OCI-LY3 (cell line): ENCODE results near the gene ERBB2.

ENCODE experiments used
- H2AFZ ChIP-seq: fragments of 200-600, 300-600 bp; shearing (Covaris generic); 2 replicates; pipeline ENCODE4 v1.6.0; 2014; ENCODE audit warnings: antibody characterized with exemption, low read depth, low read length
- H3K27ac ChIP-seq: fragments of 200-600, 300-600 bp; sonication (generic); 2 replicates; pipeline ENCODE4 v1.5.1; 2014; ENCODE audit warnings: mild to moderate bottlenecking, low read length, moderate library complexity, mixed read lengths
- H3K27me3 ChIP-seq: fragments of 200-600, 300-600 bp; sonication (generic); 2 replicates; pipeline ENCODE4 v1.6.1; 2014; ENCODE audit warnings: low read depth, low read length, mixed read lengths
- H3K36me3 ChIP-seq: fragments of 200-600, 300-600 bp; sonication (generic); replicated peaks from 2 replicates; pipeline ENCODE3; 2014; ENCODE audit warnings: low read depth, low read length, mixed read lengths
- H3K4me1 ChIP-seq: fragments of 300-600, 200-600 bp; sonication (generic); 2 replicates; pipeline ENCODE4 v1.6.1; 2014; ENCODE audit warnings: low read length, mixed read lengths
- H3K4me2 ChIP-seq: fragments of 200-600, 300-600 bp; sonication (generic); 2 replicates; pipeline ENCODE4 v1.6.1; 2014; ENCODE audit warnings: low read length, mixed read lengths
- H3K4me3 ChIP-seq: fragments of 300-600, 200-600 bp; sonication (generic); 2 replicates; pipeline ENCODE4 v1.5.1; 2014; ENCODE audit warnings: antibody characterized with exemption, mild to moderate bottlenecking, low read length, moderate library complexity
- H3K79me2 ChIP-seq: fragments of 300-600, 200-600 bp; shearing (Covaris generic); 2 replicates; pipeline ENCODE4 v1.6.1; 2014; ENCODE audit warnings: mild to moderate bottlenecking, low read length, mixed read lengths
- H3K9ac ChIP-seq: fragments of 300-600, 200-600 bp; shearing (Covaris generic); 2 replicates; pipeline ENCODE4 v1.6.0; 2014; ENCODE audit warnings: mild to moderate bottlenecking, low read length, moderate library complexity
- H3K9me3 ChIP-seq: fragments of 200-600, 300-600 bp; shearing (Covaris generic); 2 replicates; pipeline ENCODE4 v1.6.1; 2014; ENCODE audit warnings: low read length, mixed read lengths; ENCODE audit not compliant: insufficient read depth
- H4K20me1 ChIP-seq: fragments of 200-600, 300-600 bp; sonication (generic); 2 replicates; pipeline ENCODE4 v1.6.1; 2016; ENCODE audit warnings: low read length, mixed read lengths; ENCODE audit not compliant: insufficient read depth
- EZH2phosphoT487 ChIP-seq: fragments of 200-600 bp; shearing (Covaris generic); IDR thresholded peaks from 2 replicates; pipeline ENCODE4 v1.6.1; 2018; ENCODE audit warnings: antibody characterized with exemption, mixed run types, low read depth
- TF ChIP-seq, protein P1 (sequence below): fragments of 200-600, 300-600 bp; sonication (generic); IDR thresholded peaks from 2 replicates; pipeline ENCODE4 v1.5.1; 2014; ENCODE audit warnings: antibody characterized with exemption, low read length, low read depth

ERBB2 gene

GRCh38 chr17:39729280-39729851, 29.5 kb downstream of the ERBB2 start:
- no peaks in the 10 kb centered on the region for H3K27me3 ChIP-seq
- peaks cover 10% of the 10 kb centered on the region for H3K79me2 ChIP-seq
- H3K4me1 ChIP-seq, result peaks cover 6% of the 10 kb centered on the region
- H2AFZ ChIP-seq, result no peak overlapping the region
- H3K4me3 ChIP-seq, result peak overlapping the region; percentile 98
- H3K36me3 ChIP-seq, result peaks cover 14% of the 10 kb centered on the region
- peak overlapping the region; percentile 99 for H3K4me2 ChIP-seq
- H3K9me3 ChIP-seq, result no peaks in the 10 kb centered on the region
- TF ChIP-seq, protein P1, sequence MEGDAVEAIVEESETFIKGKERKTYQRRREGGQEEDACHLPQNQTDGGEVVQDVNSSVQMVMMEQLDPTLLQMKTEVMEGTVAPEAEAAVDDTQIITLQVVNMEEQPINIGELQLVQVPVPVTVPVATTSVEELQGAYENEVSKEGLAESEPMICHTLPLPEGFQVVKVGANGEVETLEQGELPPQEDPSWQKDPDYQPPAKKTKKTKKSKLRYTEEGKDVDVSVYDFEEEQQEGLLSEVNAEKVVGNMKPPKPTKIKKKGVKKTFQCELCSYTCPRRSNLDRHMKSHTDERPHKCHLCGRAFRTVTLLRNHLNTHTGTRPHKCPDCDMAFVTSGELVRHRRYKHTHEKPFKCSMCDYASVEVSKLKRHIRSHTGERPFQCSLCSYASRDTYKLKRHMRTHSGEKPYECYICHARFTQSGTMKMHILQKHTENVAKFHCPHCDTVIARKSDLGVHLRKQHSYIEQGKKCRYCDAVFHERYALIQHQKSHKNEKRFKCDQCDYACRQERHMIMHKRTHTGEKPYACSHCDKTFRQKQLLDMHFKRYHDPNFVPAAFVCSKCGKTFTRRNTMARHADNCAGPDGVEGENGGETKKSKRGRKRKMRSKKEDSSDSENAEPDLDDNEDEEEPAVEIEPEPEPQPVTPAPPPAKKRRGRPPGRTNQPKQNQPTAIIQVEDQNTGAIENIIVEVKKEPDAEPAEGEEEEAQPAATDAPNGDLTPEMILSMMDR, result no peak
- TF ChIP-seq EZH2phosphoT487, result no peak
- no peak overlapping the region for H3K27ac ChIP-seq
- peak overlapping the region; percentile 95 for H3K9ac ChIP-seq
- H4K20me1 ChIP-seq, result no peaks in the 10 kb centered on the region

- Histone ChIP-seq H4K20me1 (no peaks in the 10 kb centered on the region), H3K27me3 (no peaks in the 10 kb centered on the region), H3K4me3 (peak within 1 kb of the TSS; percentile 98), H3K4me2 (peak within 1 kb of the TSS; percentile 99), H3K4me1 (peaks cover 6% of the 10 kb centered on the region), H3K9me3 (no peaks in the 10 kb centered on the region), H3K9ac (peak within 1 kb of the TSS; percentile 95), H3K79me2 (peaks cover 10% of the 10 kb centered on the region), H3K27ac (peak within 1 kb of the TSS; percentile 59), H3K36me3 (peaks cover 14% of the 10 kb centered on the region), H2AFZ (peak within 1 kb of the TSS; percentile 77)
- no peak for TF ChIP-seq EZH2phosphoT487
- TF ChIP-seq, protein P1, result peak; percentile 73
Measured at GRCh38 chr17:39730095-39730921, 30.4 kb downstream of the ERBB2 start, which contains the start of gene MIEN1. TSS of gene MIEN1 (minus strand) at chr17:39730532. CDS start at chr17:39730495, 37 bp downstream.

DNA sequence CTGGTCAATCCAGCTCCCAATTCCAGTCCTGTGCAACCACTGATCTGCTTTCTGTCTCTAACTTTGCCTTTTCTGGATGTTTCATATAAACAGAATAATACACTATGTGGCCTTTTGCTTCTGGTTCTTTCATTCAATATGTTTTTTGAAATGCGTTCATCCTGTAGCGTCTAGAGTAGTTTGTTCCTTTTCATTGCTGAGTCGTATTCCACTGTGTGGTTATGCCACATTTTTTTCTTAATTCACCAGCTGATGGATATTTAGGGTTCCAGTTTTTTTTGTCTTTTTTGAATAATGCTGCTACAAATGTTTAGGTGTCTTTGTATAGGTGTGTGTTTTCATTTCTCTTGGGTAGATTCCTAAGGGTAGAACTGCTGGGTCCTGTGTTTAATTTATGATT, 32.7 kb downstream of the ERBB2 start:
- TF ChIP-seq, protein P1, result no peak
- no peak for TF ChIP-seq EZH2phosphoT487
- H3K9ac ChIP-seq, result no peak overlapping the region
- H3K4me1 ChIP-seq, result peaks cover 8% of the 10 kb centered on the region
- no peak overlapping the region for H3K27ac ChIP-seq
- peaks cover 10% of the 10 kb centered on the region for H3K79me2 ChIP-seq
- H3K36me3 ChIP-seq, result peaks cover 14% of the 10 kb centered on the region
- H3K9me3 ChIP-seq, result no peaks in the 10 kb centered on the region
- H3K4me2 ChIP-seq, result no peak overlapping the region
- H3K27me3 ChIP-seq, result peaks cover 8% of the 10 kb centered on the region
- no peak overlapping the region for H3K4me3 ChIP-seq
- H2AFZ ChIP-seq, result no peak overlapping the region
- H4K20me1 ChIP-seq, result no peaks in the 10 kb centered on the region

DNA sequence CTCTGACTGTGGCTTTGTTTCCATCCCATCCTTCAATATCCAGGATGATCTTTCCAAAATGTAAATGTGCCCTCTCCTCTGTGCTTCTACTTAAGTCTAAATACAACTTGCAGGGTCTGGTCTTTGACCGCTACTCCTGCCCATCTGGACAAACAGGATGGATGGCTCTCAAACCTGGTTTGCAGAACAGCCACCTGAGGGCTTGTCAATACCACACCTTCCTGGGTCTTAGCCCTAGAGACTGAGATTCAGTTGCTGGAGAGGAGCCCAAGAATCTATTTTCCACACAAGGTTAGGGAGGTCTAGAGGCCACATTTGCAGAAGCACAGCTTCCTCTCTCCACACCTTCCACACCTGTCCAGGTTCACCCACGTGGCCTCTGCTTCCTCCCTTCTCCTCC, 36.0 kb downstream of the ERBB2 start:
- Histone ChIP-seq H3K4me3 (no peak overlapping the region), H3K4me2 (no peak overlapping the region), H4K20me1 (no peaks in the 10 kb centered on the region), H3K9me3 (no peaks in the 10 kb centered on the region), H3K4me1 (peaks cover 29% of the 10 kb centered on the region), H3K27me3 (peaks cover 14% of the 10 kb centered on the region), H3K27ac (no peak overlapping the region), H3K36me3 (no peaks in the 10 kb centered on the region), H2AFZ (no peak overlapping the region), H3K9ac (no peak overlapping the region), H3K79me2 (no peaks in the 10 kb centered on the region)
- TF ChIP-seq, protein P1, result no peak
